ENCODE measurements around the gene PGAM1.
A peak's percentile ranks its signal among the peaks of the same experiment; 100 is the strongest.
"Not testable (repeated sequence)": the region's sequence is repeated elsewhere in the genome, so short reads cannot be mapped to it uniquely, and the experiment has no call there.

Gene PGAM1

GRCh38 chr10:97407952-97408248, 18.1 kb upstream of the PGAM1 start:
- no peak for DNase-seq (ENCODE audit: low read depth in 2 of 2)

- no peak for DNase-seq (ENCODE audit: low read depth in 2 of 2)
Measured at GRCh38 chr10:97408496-97408992, 17.4 kb upstream of the PGAM1 start.

GRCh38 chr10:97411406-97411805, 14.6 kb upstream of the PGAM1 start:
- DNase-seq (ENCODE audit: low read depth in 2 of 2) = no peak

- DNase-seq (ENCODE audit: low read depth in 2 of 2) = peak; percentile 66 to 73
Measured at GRCh38 chr10:97412891-97413304, 13.1 kb upstream of the PGAM1 start.

GRCh38 chr10:97416565-97416964, 9.4 kb upstream of the PGAM1 start:
- no peak for DNase-seq (ENCODE audit: low read depth in 2 of 2)

GRCh38 chr10:97423757-97424098, 2.3 kb upstream of the PGAM1 start:
- not testable (repeated sequence) for DNase-seq (ENCODE audit: low read depth in 2 of 2)

- no peak for DNase-seq (ENCODE audit: low read depth in 2 of 2)
Measured at GRCh38 chr10:97426776-97427570, 982 bp downstream of the PGAM1 start.

GRCh38 chr10:97427571-97428179, 1.7 kb downstream of the PGAM1 start:
- no peak for DNase-seq (ENCODE audit: low read depth in 2 of 2)

GRCh38 chr10:97428572-97428981, 2.6 kb downstream of the PGAM1 start:
- DNase-seq (ENCODE audit: low read depth in 2 of 2) = no peak

- DNase-seq (ENCODE audit: low read depth in 2 of 2) = no peak
Measured at GRCh38 chr10:97434055-97434454, 8.1 kb downstream of the PGAM1 start.

- no peak for DNase-seq (ENCODE audit: low read depth in 2 of 2)
Measured at GRCh38 chr10:97434557-97434956, 8.6 kb downstream of the PGAM1 start.

GRCh38 chr10:97435211-97435610, 9.2 kb downstream of the PGAM1 start:
- no peak for DNase-seq (ENCODE audit: low read depth in 2 of 2)

- no peak for DNase-seq (ENCODE audit: low read depth in 2 of 2)
Measured at GRCh38 chr10:97442277-97442676, 16.3 kb downstream of the PGAM1 start.

GRCh38 chr10:97444212-97444611, 18.2 kb downstream of the PGAM1 start:
- no peak for DNase-seq (ENCODE audit: low read depth in 2 of 2)

GRCh38 chr10:97445357-97445721, 19.3 kb downstream of the PGAM1 start:
- no peak for DNase-seq (ENCODE audit: low read depth in 2 of 2)

GRCh38 chr10:97445722-97446639, 20.0 kb downstream of the PGAM1 start, which contains the start of the genes EXOSC1 and ZDHHC16:
EXOSC1 (minus strand) TSS chr10:97446006; CDS start chr10:97445985, 21 bp downstream.
ZDHHC16 (plus strand) TSS chr10:97446175; CDS start chr10:97451676, 5,501 bp downstream.
- DNase-seq (ENCODE audit: low read depth in 2 of 2) = peak; percentile 90

- no peak for DNase-seq (ENCODE audit: low read depth in 2 of 2)
Measured at GRCh38 chr10:97450828-97451227, 24.8 kb downstream of the PGAM1 start.

- no peak for DNase-seq (ENCODE audit: low read depth in 2 of 2)
Measured at GRCh38 chr10:97451605-97452004, 25.6 kb downstream of the PGAM1 start.

- no peak for DNase-seq (ENCODE audit: low read depth in 2 of 2)
Measured at GRCh38 chr10:97452352-97452751, 26.4 kb downstream of the PGAM1 start.

- DNase-seq (ENCODE audit: low read depth in 2 of 2) = no peak
Measured at GRCh38 chr10:97454330-97455036, 28.5 kb downstream of the PGAM1 start.

GRCh38 chr10:97456034-97456685, 30.2 kb downstream of the PGAM1 start:
- DNase-seq (ENCODE audit: low read depth in 2 of 2) = no peak
